ENCODE measurements around the gene BABAM2. TPM values are rescaled to one million over a fixed set of nuclear protein-coding genes. Genes with fewer than 3 reads are reported as not detected.
A peak's percentile ranks its signal among the peaks of the same experiment; 100 is the strongest.
"Not testable (repeated sequence)": the region's sequence is repeated elsewhere in the genome, so short reads cannot be mapped to it uniquely, and the experiment has no call there.

The BABAM2 gene
- total and polyA plus RNA-seq, 11 donors = 22.2 to 75.1 (median 62.5) TPM

DNA sequence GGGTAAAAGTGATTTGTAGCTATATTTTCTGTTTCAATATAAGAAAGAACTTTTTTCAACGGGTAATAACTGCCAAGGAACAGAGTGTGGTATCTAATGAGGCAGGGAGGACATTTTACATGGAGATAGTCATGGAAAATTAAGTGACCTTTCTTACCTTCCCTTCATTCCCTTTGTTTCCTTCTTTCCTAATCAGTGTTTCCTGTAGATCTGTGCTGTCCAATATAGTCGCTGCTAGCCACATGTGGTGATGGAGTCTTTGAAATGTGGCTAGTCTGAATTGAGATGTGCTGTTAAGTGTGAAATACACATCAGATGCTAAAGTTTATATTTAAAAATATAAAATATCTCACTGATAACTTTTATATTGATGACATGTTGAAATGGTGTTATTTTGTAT, 81.8 kb downstream of the BABAM2 start:
- Histone ChIP-seq H3K36me3 (no peaks in the 10 kb centered on the region), H3K27me3 (no peaks in the 10 kb centered on the region), H3K4me1 (peaks cover 0 to 5% (median under 1%) of the 10 kb centered on the region in 12 donors), H3K9me3 (peaks cover 0 to 9% (median 0%) of the 10 kb centered on the region in 12 donors), H3K4me3 (no peak overlapping the region), H3K27ac (no peak overlapping the region)
- TF ChIP-seq, protein P1, sequence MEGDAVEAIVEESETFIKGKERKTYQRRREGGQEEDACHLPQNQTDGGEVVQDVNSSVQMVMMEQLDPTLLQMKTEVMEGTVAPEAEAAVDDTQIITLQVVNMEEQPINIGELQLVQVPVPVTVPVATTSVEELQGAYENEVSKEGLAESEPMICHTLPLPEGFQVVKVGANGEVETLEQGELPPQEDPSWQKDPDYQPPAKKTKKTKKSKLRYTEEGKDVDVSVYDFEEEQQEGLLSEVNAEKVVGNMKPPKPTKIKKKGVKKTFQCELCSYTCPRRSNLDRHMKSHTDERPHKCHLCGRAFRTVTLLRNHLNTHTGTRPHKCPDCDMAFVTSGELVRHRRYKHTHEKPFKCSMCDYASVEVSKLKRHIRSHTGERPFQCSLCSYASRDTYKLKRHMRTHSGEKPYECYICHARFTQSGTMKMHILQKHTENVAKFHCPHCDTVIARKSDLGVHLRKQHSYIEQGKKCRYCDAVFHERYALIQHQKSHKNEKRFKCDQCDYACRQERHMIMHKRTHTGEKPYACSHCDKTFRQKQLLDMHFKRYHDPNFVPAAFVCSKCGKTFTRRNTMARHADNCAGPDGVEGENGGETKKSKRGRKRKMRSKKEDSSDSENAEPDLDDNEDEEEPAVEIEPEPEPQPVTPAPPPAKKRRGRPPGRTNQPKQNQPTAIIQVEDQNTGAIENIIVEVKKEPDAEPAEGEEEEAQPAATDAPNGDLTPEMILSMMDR (IDR thresholded peaks at IDR 0.05) = no peak
- no peak for TF ChIP-seq POLR2A (IDR thresholded peaks at IDR 0.05)
- DNase-seq (no peak), ATAC-seq (no peak)
- 63 to 74% (median 69%) methylated on average over 2 of the region's 2 CpGs for WGBS, 4 donors
- intact Hi-C loops (cut with DNase I) = no loop called here

DNA sequence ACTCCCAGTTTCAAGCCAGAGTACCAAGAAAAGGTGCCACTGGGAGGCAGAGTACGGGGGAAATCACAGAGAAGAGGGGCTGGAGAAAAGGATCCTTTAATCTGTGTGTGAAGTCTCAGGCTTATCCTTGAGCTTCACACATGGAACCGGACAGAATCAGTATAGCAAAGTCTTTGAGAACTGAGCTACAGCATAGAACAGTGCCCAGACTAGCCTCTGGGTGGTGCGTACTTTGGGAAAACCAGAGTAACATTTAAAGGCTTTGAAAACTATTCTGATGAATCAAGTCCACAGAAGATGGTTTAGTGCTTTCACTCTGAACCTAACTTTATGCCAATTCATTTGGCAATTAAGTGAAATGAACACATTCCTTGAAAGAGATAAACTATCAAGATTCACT, 83.1 kb downstream of the BABAM2 start:
- TF ChIP-seq, protein P1 (IDR thresholded peaks at IDR 0.05) = peak in 2 of 12 donors; percentile 8 to 10
- no peak for TF ChIP-seq POLR2A (IDR thresholded peaks at IDR 0.05)
- Histone ChIP-seq H3K36me3 (no peaks in the 10 kb centered on the region), H3K4me3 (no peak overlapping the region), H3K9me3 (peaks cover 0 to 3% (median 0%) of the 10 kb centered on the region in 12 donors), H3K27me3 (no peaks in the 10 kb centered on the region), H3K27ac (no peak overlapping the region), H3K4me1 (peaks cover 0 to 11% (median 0%) of the 10 kb centered on the region in 12 donors)
- WGBS, 4 donors = 87 to 91% (median 89%) methylated on average over 3 of the region's 3 CpGs
- ATAC-seq (no peak), DNase-seq (no peak)
- intact Hi-C loops (cut with DNase I) = no loop called here

DNA sequence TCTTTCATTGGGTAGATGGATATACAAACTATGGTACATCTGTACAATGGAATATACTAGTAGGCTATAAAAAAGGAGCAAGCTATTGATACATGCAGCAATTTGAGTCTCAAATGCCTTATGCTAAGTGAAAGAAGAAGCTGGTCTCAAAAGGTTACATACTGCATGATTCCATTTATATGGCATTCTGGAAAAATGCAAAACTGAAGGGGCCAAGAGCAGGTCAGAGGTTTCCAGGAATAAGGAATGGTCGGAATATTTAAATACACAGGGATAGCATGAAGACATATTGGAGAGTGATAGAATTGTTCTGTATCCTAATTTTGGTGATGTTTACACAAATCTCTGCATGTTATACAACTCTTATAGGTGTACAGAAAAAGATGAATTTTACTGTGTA, 85.8 kb downstream of the BABAM2 start:
- 95 to 100% (median 98%) methylated on average over 1 of the region's 1 CpG for WGBS, 4 donors
- Histone ChIP-seq H3K27me3 (no peaks in the 10 kb centered on the region), H3K36me3 (no peaks in the 10 kb centered on the region), H3K9me3 (peaks cover 0 to 5% (median 0%) of the 10 kb centered on the region in 12 donors), H3K4me3 (no peak overlapping the region), H3K4me1 (peaks cover 0 to 17% (median 2%) of the 10 kb centered on the region in 12 donors), H3K27ac (no peak overlapping the region)
- no peak for TF ChIP-seq POLR2A (IDR thresholded peaks at IDR 0.05)
- TF ChIP-seq, protein P1 (IDR thresholded peaks at IDR 0.05) = no peak
- ATAC-seq = no peak
- intact Hi-C loops (cut with DNase I) = no loop called here
- DNase-seq = no peak

DNA sequence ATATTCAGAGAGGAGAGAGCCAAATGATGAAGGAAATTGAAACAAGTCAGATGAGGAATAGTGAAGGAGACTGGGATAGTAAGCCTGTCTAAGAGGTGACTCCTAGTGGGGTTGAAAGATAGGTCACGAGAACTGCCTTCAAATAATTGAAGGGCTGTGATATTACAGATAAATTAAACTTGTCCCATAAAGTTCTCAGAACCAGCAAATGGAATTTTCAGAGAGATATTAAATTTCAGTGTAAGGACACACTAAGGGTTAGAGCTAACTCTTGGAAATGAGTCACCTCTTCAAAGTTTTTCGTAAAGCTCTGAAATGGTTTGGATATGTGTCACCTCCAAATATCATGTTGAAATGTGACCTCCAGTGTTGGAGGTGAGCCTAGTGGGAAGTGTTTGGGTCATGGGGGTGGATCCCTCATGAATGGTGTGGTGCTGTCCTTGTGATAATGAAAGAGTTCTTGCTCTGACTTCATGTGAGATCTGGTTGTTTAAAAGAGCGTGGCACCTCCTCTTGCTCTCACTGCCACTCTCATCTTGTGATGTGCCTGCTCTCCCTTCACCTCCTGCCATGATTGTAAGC, 87.3 kb downstream of the BABAM2 start:
- Histone ChIP-seq H3K4me3 (no peak overlapping the region), H3K27ac (peak overlapping the region in 1 of 12 donors; percentile 6), H3K9me3 (peaks cover 0 to 5% (median 0%) of the 10 kb centered on the region in 12 donors), H3K4me1 (peaks cover 0 to 17% (median 2%) of the 10 kb centered on the region in 12 donors), H3K36me3 (no peaks in the 10 kb centered on the region), H3K27me3 (no peaks in the 10 kb centered on the region)
- ATAC-seq (peak in 3 of 4 donors; percentile 29 to 42 (median 34)), DNase-seq (no peak)
- 68 to 72% (median 68%) methylated on average over 3 of the region's 3 CpGs for WGBS, 4 donors
- intact Hi-C loops (cut with DNase I) = no loop called here
- no peak for TF ChIP-seq POLR2A (IDR thresholded peaks at IDR 0.05)
- TF ChIP-seq, protein P1 (IDR thresholded peaks at IDR 0.05) = no peak

DNA sequence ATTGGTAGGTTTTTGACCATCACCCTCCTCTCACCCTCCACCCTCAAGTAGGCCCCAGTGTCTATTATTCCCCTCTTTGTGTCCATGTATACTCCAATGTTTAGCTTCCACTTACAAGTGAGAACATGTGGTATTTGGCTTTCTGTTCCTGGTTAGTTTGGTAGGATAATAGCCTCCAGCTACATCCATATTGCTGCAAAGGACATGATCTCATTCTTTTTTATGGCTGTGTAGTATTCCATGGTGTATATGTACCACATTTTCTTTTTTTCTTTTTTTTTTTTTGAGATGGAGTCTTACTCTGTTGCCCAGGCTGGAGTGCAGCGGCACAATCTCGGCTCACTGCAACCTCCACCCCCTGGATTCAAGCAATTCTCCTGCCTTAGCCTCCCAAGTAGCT, 88.2 kb downstream of the BABAM2 start:
- H3K36me3 ChIP-seq; ATAC-seq; DNase-seq; H3K27ac ChIP-seq; intact Hi-C loops (cut with DNase I); H3K4me3 ChIP-seq; H3K27me3 ChIP-seq: not testable (repeated sequence)
- H3K9me3 ChIP-seq = peaks cover 0 to 13% (median 0%) of the 10 kb centered on the region in 12 donors
- H3K4me1 ChIP-seq = peaks cover 0 to 17% (median 2%) of the 10 kb centered on the region in 12 donors
- 97 to 100% (median 100%) methylated on average over 2 of the region's 2 CpGs for WGBS, 4 donors

All from heart left ventricle (tissue), 16 donors.